Measurements from ENCODE around the gene RSPO4. TPM values are rescaled to one million over a fixed set of nuclear protein-coding genes. Genes with fewer than 3 reads are reported as not detected.
"Not testable (repeated sequence)": the region's sequence is repeated elsewhere in the genome, so short reads cannot be mapped to it uniquely, and the experiment has no call there.

The RSPO4 gene
- polyA plus RNA-seq, result not detected

GRCh38 chr20:1001911-1002681, at the start of gene RSPO4:
RSPO4 (minus strand) TSS chr20:1002311; CDS start chr20:1002164, 147 bp downstream.
- DNase-seq, result no peak
- peaks cover 0 to 2% (median 0%) of the 10 kb centered on the region in 3 donors for H3K36me3 Mint-ChIP-seq
- peaks cover 13 to 14% (median 13%) of the 10 kb centered on the region in 3 donors for H3K27me3 Mint-ChIP-seq (ENCODE audit: low read depth in 3 of 3)
- no peaks in the 10 kb centered on the region for H3K9me3 Mint-ChIP-seq
- peaks cover 6 to 9% of the 10 kb centered on the region in 2 donors for H3K4me1 Mint-ChIP-seq
- H3K27ac Mint-ChIP-seq, result no peak within 1 kb of the TSS
- H3K4me3 Mint-ChIP-seq, result peak within 1 kb of the TSS in 1 of 5 donors; percentile 38

- no peak for DNase-seq
- peaks cover 0 to 18% (median 0%) of the 10 kb centered on the region in 3 donors for H3K36me3 Mint-ChIP-seq
- H3K27me3 Mint-ChIP-seq (ENCODE audit: low read depth in 3 of 3), result peaks cover 0 to 3% (median 0%) of the 10 kb centered on the region in 3 donors
- no peak overlapping the region for H3K4me3 Mint-ChIP-seq
- no peaks in the 10 kb centered on the region for H3K9me3 Mint-ChIP-seq
- H3K27ac Mint-ChIP-seq, result no peak overlapping the region
- H3K4me1 Mint-ChIP-seq, result no peaks in the 10 kb centered on the region
Observed at GRCh38 chr20:1050440-1050839, 48.3 kb upstream of the RSPO4 start.

GRCh38 chr20:1045860-1046418, 43.8 kb upstream of the RSPO4 start:
- DNase-seq, result no peak
- Mint-ChIP-seq H3K27ac (no peak overlapping the region), H3K4me1 (no peaks in the 10 kb centered on the region), H3K4me3 (no peak overlapping the region), H3K27me3 (ENCODE audit: low read depth in 3 of 3) (peaks cover 0 to 3% (median 0%) of the 10 kb centered on the region in 3 donors), H3K36me3 (peaks cover 0 to 24% (median 0%) of the 10 kb centered on the region in 3 donors), H3K9me3 (no peaks in the 10 kb centered on the region)

- H3K4me1 Mint-ChIP-seq, result no peaks in the 10 kb centered on the region
- H3K4me3 Mint-ChIP-seq, result no peak overlapping the region
- DNase-seq, result no peak
- peaks cover 0 to 9% (median 0%) of the 10 kb centered on the region in 3 donors for H3K36me3 Mint-ChIP-seq
- no peaks in the 10 kb centered on the region for H3K9me3 Mint-ChIP-seq
- no peak overlapping the region for H3K27ac Mint-ChIP-seq
- H3K27me3 Mint-ChIP-seq (ENCODE audit: low read depth in 3 of 3), result peaks cover 0 to 3% (median 0%) of the 10 kb centered on the region in 3 donors
Observed at GRCh38 chr20:1041845-1042390, 39.8 kb upstream of the RSPO4 start.

GRCh38 chr20:1038205-1038604, 36.1 kb upstream of the RSPO4 start:
- Mint-ChIP-seq H3K4me1 (no peaks in the 10 kb centered on the region), H3K36me3 (peaks cover 0 to 7% (median 0%) of the 10 kb centered on the region in 3 donors), H3K27me3 (ENCODE audit: low read depth in 3 of 3) (peaks cover 0 to 6% (median 2%) of the 10 kb centered on the region in 3 donors), H3K9me3 (no peaks in the 10 kb centered on the region), H3K27ac (no peak overlapping the region), H3K4me3 (no peak overlapping the region)
- no peak for DNase-seq

- H3K4me3 Mint-ChIP-seq, result no peak overlapping the region
- H3K4me1 Mint-ChIP-seq, result no peaks in the 10 kb centered on the region
- H3K36me3 Mint-ChIP-seq, result peaks cover 0 to 5% (median 0%) of the 10 kb centered on the region in 3 donors
- no peak for DNase-seq
- no peak overlapping the region for H3K27ac Mint-ChIP-seq
- peaks cover 0 to 6% (median 2%) of the 10 kb centered on the region in 3 donors for H3K27me3 Mint-ChIP-seq (ENCODE audit: low read depth in 3 of 3)
- H3K9me3 Mint-ChIP-seq, result no peaks in the 10 kb centered on the region
Observed at GRCh38 chr20:1037039-1037438, 34.9 kb upstream of the RSPO4 start.

- H3K9me3 Mint-ChIP-seq, result no peaks in the 10 kb centered on the region
- H3K27ac Mint-ChIP-seq, result no peak overlapping the region
- DNase-seq, result no peak
- H3K27me3 Mint-ChIP-seq (ENCODE audit: low read depth in 3 of 3), result peaks cover 0 to 6% (median 2%) of the 10 kb centered on the region in 3 donors
- no peaks in the 10 kb centered on the region for H3K36me3 Mint-ChIP-seq
- no peaks in the 10 kb centered on the region for H3K4me1 Mint-ChIP-seq
- no peak overlapping the region for H3K4me3 Mint-ChIP-seq
Observed at GRCh38 chr20:1035466-1035865, 33.4 kb upstream of the RSPO4 start.

- H3K36me3 Mint-ChIP-seq, result peaks cover 0 to 4% (median 0%) of the 10 kb centered on the region in 3 donors
- H3K4me3 Mint-ChIP-seq, result no peak overlapping the region
- H3K27me3 Mint-ChIP-seq (ENCODE audit: low read depth in 3 of 3), result peaks cover 0 to 6% (median 2%) of the 10 kb centered on the region in 3 donors
- DNase-seq, result no peak
- H3K4me1 Mint-ChIP-seq, result no peaks in the 10 kb centered on the region
- no peak overlapping the region for H3K27ac Mint-ChIP-seq
- H3K9me3 Mint-ChIP-seq, result no peaks in the 10 kb centered on the region
Observed at GRCh38 chr20:1034415-1034789, 32.3 kb upstream of the RSPO4 start.

- H3K4me3 Mint-ChIP-seq, result no peak overlapping the region
Observed at GRCh38 chr20:1033751-1034414, 31.8 kb upstream of the RSPO4 start.

GRCh38 chr20:1029980-1030379, 27.9 kb upstream of the RSPO4 start:
- Mint-ChIP-seq H3K4me1 (no peaks in the 10 kb centered on the region), H3K27me3 (ENCODE audit: low read depth in 3 of 3) (peaks cover 0 to 8% (median 1%) of the 10 kb centered on the region in 3 donors), H3K27ac (no peak overlapping the region), H3K9me3 (no peaks in the 10 kb centered on the region), H3K36me3 (peaks cover 0 to 4% (median 4%) of the 10 kb centered on the region in 3 donors), H3K4me3 (no peak overlapping the region)
- DNase-seq, result no peak

More at GRCh38 chr20:1033751-1034414, 31.8 kb upstream of the RSPO4 start:
- Mint-ChIP-seq H3K27ac (no peak overlapping the region), H3K4me1 (no peaks in the 10 kb centered on the region), H3K27me3 (ENCODE audit: low read depth in 3 of 3) (peaks cover 0 to 6% (median 2%) of the 10 kb centered on the region in 3 donors), H3K36me3 (peaks cover 0 to 4% (median 0%) of the 10 kb centered on the region in 3 donors), H3K9me3 (no peaks in the 10 kb centered on the region)
- no peak for DNase-seq

- H3K27ac Mint-ChIP-seq; H3K4me1 Mint-ChIP-seq; H3K9me3 Mint-ChIP-seq; DNase-seq; H3K27me3 Mint-ChIP-seq (ENCODE audit: low read depth in 3 of 3); H3K4me3 Mint-ChIP-seq: not testable (repeated sequence)
- H3K36me3 Mint-ChIP-seq, result peaks cover 4 to 12% (median 5%) of the 10 kb centered on the region in 3 donors
Observed at GRCh38 chr20:1026214-1026613, 24.1 kb upstream of the RSPO4 start.

- Mint-ChIP-seq H3K36me3 (peaks cover 0 to 12% (median 5%) of the 10 kb centered on the region in 3 donors), H3K27ac (no peak overlapping the region), H3K4me1 (no peaks in the 10 kb centered on the region), H3K4me3 (no peak overlapping the region), H3K27me3 (ENCODE audit: low read depth in 3 of 3) (peaks cover 0 to 6% (median 5%) of the 10 kb centered on the region in 3 donors), H3K9me3 (no peaks in the 10 kb centered on the region)
- DNase-seq, result no peak
Observed at GRCh38 chr20:1022871-1023270, 20.8 kb upstream of the RSPO4 start.

- Mint-ChIP-seq H3K4me3 (no peak overlapping the region), H3K9me3 (no peaks in the 10 kb centered on the region), H3K4me1 (no peaks in the 10 kb centered on the region), H3K27ac (no peak overlapping the region), H3K27me3 (ENCODE audit: low read depth in 3 of 3) (peaks cover 3 to 10% (median 4%) of the 10 kb centered on the region in 3 donors), H3K36me3 (peaks cover 0 to 12% (median 5%) of the 10 kb centered on the region in 3 donors)
- no peak for DNase-seq
Observed at GRCh38 chr20:1020614-1021013, 18.5 kb upstream of the RSPO4 start.

- peaks cover 0 to 12% (median 5%) of the 10 kb centered on the region in 3 donors for H3K36me3 Mint-ChIP-seq
- no peaks in the 10 kb centered on the region for H3K9me3 Mint-ChIP-seq
- H3K27ac Mint-ChIP-seq, result no peak overlapping the region
Observed at GRCh38 chr20:1019344-1019743, 17.2 kb upstream of the RSPO4 start.

More at GRCh38 chr20:1019344-1019743, 17.2 kb upstream of the RSPO4 start:
- Mint-ChIP-seq H3K4me1 (no peaks in the 10 kb centered on the region), H3K4me3 (no peak overlapping the region), H3K27me3 (ENCODE audit: low read depth in 3 of 3) (peaks cover 3 to 10% (median 7%) of the 10 kb centered on the region in 3 donors)
- DNase-seq, result no peak

All from immature natural killer cell (primary cell).